HPDE6-E6E7 (cell line): ENCODE measurements around the gene BCL11A.

Experiments used
- DNase-seq: peaks from one replicate; pipeline ENCODE4 v3.0.0; 2011; ENCODE audit warnings: missing footprints; ENCODE audit errors: extremely low spot score

BCL11A gene

DNA sequence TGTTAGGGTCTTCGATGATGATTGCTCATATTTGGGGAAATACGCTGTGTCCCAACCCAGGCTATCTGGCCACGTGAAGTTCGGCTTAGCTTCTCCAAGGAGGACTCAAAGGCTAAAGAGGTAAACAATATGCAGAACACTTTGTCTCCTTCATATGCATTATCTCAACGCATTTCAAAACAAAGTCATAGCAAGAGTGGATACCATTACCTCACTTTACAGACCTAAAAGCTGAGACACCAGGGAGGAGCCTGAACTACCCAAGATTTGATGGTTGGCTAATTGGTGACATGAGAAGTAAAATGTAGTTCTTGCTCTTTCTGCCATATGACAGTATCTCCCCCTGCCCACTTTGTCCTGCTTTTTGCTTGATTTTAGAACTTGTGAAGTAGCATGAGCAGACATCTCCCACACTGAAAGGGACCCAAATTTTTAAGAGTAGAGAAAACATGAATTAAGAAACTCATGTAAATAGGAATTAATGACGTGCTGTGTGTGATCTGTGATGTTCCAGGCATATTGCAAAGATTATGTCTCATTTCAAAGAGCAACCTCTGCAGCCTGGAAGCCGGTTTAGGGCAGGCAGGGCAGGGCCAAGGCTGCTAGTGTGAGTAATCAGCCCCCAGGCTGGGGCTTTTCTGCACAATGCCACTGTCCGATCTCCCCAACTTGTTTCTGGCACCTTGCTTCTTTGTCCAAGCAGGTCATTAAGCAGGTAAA is 144.5 kb downstream of the BCL11A start:
- no peak for DNase-seq

GRCh38 chr2:60408207-60408606 is 145.2 kb downstream of the BCL11A start:
- no peak for DNase-seq

DNA sequence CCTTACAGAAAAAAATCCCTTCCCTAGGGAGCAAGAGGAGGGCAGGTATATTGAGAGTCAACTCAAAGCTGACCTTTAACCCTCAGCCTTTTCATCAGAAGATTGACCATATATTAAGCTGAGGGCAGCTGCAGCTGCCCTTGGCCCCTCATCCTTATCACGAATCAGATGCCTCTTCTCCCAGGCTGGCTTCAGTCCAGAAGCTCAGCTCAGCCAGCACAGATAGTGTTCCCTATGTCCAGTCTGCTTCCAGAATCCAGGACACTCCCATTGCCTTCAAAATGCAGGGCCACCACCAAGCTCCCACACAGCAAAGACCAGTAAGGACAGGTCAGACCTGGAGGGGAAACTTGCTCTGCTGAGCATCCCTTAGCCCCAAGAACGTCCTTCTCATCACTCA is 146.1 kb downstream of the BCL11A start:
- no peak for DNase-seq

- no peak for DNase-seq
These were observed 147.3 kb downstream of the BCL11A start for GRCh38 chr2:60406192-60406591.

GRCh38 chr2:60405271-60405919 is 148.1 kb downstream of the BCL11A start:
- no peak for DNase-seq
